GM20431 (cell line): ENCODE data around the gene ACOT7.

Experiments
- in situ Hi-C: fragments of 300-500 bp; cut with MseI, MboI; formaldehyde crosslinking; loops from one replicate; pipeline ENCODE4 v1.15.0; 2020; ENCODE audit warnings: low sequenced_read_pairs; ENCODE audit not compliant: unreplicated experiment

ACOT7 gene

DNA sequence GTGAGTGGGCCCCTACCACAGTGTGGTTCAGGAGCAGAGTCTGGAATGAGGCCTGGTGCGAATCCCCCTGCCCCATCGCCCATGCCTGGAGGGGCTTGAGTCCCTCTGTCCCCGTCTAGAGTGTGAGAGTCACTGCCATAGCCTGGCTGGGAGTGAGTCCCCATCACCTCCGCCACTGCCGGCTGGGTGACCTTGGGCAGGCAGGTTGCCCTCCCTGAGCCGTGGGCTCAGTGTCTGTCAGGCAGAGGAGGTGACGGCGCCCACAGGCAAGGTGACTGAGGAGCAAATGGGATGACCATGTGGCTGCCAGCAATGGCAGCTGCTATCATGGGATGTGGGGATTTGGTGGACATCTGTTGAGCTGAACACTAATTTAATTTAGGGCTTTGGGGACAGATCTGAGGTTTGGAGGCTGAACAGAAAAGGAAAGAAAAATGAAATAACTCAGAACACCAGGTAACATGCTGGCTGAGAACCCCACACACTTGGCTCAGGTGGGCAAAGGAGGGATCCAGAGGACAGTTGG is 94.6 kb downstream of the ACOT7 start:
- in situ Hi-C loops: no loop called here

- in situ Hi-C loops: no loop called here
Observed at GRCh38 chr1:6298530-6298929, 95.0 kb downstream of the ACOT7 start.

DNA sequence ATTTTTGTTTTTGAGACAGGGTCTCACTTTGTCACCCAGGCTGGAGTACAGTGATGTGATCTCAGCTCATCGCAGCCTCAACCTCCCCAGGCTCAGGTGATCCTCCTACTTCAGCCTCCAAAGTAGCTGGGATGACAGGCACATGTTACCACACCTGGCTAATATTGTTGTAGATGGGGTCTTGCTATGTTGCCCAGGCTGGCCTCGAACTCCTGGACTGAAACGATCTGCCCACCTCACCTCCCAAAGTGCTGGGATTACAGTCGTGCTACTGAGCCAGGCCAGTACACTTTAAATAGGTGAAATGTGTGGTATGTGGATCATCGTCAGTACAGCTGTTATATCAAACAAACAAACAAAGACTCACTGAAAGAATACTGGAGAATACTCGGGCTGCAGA is 97.7 kb downstream of the ACOT7 start:
- in situ Hi-C loops: no loop called here

DNA sequence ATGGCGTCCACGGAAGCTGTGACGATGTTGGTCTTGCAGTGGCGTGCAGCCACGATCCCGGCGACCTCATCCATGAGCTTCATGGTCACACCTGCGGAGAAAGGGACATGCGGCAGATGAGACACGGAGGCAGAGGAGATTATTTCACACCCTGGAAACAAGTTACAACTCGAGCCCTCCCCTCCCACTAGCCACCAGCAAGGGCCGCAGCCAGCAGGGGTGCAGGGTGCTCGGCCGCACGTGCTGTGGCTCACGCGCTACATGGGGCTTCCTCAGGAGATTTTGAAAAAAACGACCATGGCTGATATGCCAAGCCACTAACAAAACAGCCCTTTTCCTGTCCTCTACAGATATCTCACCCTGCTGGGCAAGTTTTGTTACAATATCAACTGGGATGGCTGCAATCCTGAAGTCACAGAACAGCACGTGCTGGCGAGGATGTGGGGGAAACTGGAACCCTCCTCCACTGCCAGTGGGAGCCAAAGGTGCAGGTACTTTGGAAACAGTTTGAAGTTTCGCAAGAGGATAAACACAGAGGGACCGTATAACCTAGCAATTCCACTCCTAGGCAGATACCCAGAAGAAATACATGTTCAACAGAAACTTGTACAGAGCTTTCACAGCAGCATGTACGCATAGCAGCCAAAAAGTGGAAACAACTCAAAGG is 98.5 kb downstream of the ACOT7 start:
- in situ Hi-C loops: no loop called here

- in situ Hi-C loops: no loop called here
Observed at GRCh38 chr1:6294080-6294889, 99.3 kb downstream of the ACOT7 start.

DNA sequence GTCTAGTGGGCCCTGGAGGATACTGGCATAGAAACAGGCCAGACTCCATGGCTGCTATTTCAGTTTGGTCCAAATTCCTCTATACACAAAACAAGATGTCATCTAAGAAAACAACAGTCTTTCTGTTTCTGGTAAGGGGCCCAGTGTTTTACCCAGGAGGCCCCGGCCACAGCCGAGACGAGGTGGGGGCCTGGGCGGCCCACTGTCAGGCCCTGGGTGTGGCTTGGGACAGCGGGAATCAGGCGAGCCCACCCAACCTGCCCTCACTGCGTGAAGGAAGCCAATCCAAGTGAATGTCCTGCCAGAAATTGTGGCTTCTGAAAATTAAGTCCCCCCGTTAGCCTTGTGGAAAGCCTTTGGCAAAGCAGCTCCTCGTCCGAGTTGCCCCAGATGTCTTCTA is 101.5 kb downstream of the ACOT7 start:
- in situ Hi-C loops: no loop called here

GRCh38 chr1:6288665-6289064 is 104.9 kb downstream of the ACOT7 start:
- in situ Hi-C loops: no loop called here

DNA sequence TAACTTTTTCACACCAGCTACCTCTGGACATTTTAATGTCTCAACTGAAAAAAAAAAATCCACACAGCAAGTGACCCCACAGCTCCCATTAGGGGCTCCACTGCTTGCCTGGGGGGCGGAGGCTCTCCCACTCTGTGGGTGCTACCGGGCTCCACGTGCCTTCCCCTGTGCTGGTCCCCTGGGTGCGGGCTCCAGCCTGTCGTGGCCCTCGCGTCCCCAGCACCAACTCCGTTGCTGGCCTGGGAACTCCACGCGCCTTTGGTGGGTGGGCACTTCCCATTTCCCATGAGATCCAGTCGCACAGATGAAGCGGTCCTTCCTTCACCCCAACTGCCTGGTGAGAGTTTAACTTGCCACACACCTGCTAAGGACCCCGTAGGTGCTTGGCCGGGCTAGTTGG is 105.5 kb downstream of the ACOT7 start:
- in situ Hi-C loops: no loop called here

GRCh38 chr1:6287431-6287886 is 106.1 kb downstream of the ACOT7 start:
- in situ Hi-C loops: no loop called here

- in situ Hi-C loops: no loop called here
Observed at GRCh38 chr1:6287029-6287428, 106.5 kb downstream of the ACOT7 start.

- in situ Hi-C loops: no loop called here
Observed at GRCh38 chr1:6286266-6286665, 107.3 kb downstream of the ACOT7 start.

- in situ Hi-C loops: no loop called here
Observed at GRCh38 chr1:6285336-6285735, 108.2 kb downstream of the ACOT7 start.

GRCh38 chr1:6282577-6283270 is 110.8 kb downstream of the ACOT7 start:
- in situ Hi-C loops: no loop called here

- in situ Hi-C loops: no loop called here
Observed at GRCh38 chr1:6281511-6282402, 111.8 kb downstream of the ACOT7 start.

GRCh38 chr1:6280761-6281451 is 112.7 kb downstream of the ACOT7 start:
- in situ Hi-C loops: no loop called here

DNA sequence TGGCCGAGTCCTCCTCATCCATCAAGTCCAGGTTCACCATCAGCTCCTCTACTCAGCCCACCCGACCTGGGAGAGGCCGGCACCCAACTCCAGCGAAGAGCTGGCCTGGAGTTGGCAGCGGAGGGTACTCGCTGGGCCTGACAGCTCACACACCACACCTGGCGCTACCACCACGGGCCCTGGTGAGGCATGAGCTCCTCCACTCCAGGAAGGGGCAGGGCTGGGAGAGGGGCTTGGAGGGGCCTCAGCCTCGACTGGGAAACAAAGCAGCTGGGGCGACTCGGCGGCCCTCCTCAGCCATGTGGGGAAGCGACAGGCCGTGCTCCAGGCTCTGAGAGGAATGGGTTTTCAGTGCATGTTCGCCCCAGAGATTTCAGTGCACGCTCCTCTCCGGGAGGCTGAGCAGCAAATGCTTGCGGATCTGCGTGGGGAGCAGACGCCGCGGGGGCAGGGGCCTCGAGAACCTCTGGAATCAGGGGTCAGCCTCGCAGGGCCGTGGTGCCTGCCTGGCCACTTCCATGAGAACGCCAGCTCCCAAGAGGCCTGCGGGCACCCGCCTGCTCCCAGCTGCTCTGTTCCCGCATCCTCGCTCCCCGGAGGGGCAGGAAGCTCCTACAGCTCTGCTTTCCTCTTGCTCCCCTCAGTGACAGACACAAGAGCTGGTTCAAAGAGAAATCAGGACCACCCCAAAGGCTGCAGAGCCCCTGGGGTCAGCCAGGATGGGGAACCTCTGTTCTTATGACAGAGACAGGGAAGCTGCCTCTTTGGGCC is 113.8 kb downstream of the ACOT7 start:
- in situ Hi-C loops: no loop called here

- in situ Hi-C loops: no loop called here
Observed at GRCh38 chr1:6279066-6279465, 114.5 kb downstream of the ACOT7 start.

DNA sequence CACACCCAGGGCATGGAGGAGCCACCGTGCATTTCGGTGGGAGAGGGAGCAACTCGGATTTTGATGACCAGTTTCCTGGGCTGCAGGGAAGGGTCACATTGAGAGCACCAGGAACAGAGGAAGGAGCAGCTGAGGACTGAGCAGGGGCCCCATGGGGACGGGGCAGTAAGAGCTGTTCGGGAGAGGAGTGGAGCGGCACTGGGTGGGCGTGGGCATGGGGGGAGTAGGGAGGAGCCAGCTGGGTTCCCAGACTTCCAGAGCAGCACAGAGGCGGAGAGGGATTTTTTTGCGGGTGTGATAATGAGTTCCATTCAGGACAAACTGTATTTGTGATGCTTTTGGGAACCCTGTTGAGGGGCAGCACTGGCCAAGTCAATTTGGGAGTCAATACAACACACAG is 115.3 kb downstream of the ACOT7 start:
- in situ Hi-C loops: no loop called here
